A549 (cell line): ENCODE data around the gene FIZ1. TPM values are rescaled to one million over a fixed set of nuclear protein-coding genes. Genes with fewer than 3 reads are reported as not detected.

Experiments used
- EHF ChIP-seq: fragments of 250-450 bp; sonication (Bioruptor Pico); IDR thresholded peaks from 2 replicates; pipeline ENCODE4 v1.5.0; 2020; ENCODE audit warnings: mild to moderate bottlenecking
- ESRRA ChIP-seq: fragments of 150-350 bp; IDR thresholded peaks from 2 replicates; pipeline ENCODE4 v1.6.1; 2014; ENCODE audit warnings: mild to moderate bottlenecking, low read length, borderline replicate concordance
- FOSL2 ChIP-seq, 2 experiments: fragments of 450-650 bp in 1 of 2; fragments of >200 bp in 1 of 2; sonication (Bioruptor Twin) in 1 of 2; formaldehyde crosslinking; IDR thresholded peaks; 2 replicates each; pipeline versions ENCODE4 v1.5.0 to v1.6.1; 2016 to 2020; ENCODE audit warnings: mild to moderate bottlenecking in 1 of 2, moderate library complexity in 1 of 2
- FOXS1 ChIP-seq: fragments of 250-450 bp; sonication (Bioruptor Pico); IDR thresholded peaks from 2 replicates; pipeline ENCODE4 v1.5.0; 2020; ENCODE audit warnings: mild to moderate bottlenecking, moderate library complexity
- HOXB13 ChIP-seq: fragments of 250-450 bp; sonication (Bioruptor Pico); IDR thresholded peaks from 2 replicates; pipeline ENCODE4 v1.5.0; 2020; ENCODE audit warnings: low read depth, mild to moderate bottlenecking, moderate library complexity
- JUN ChIP-seq, 2 experiments: fragments of >200 bp; sonication (Bioruptor Twin); formaldehyde crosslinking; IDR thresholded peaks; 2 replicates in 1 of 2; 3 replicates in 1 of 2; pipeline ENCODE4 v1.6.1; 2016 to 2017
- KDM5A ChIP-seq: fragments of 200-600 bp; sonication (generic); IDR thresholded peaks from 2 replicates; pipeline ENCODE4 v1.6.1; 2016; ENCODE audit warnings: antibody characterized with exemption, mild to moderate bottlenecking
- MYC ChIP-seq: IDR thresholded peaks from 2 replicates; pipeline ENCODE4 v1.6.1; 2012; ENCODE audit warnings: mild to moderate bottlenecking, inconsistent platforms, low read length, improper control_type of control experiment, borderline replicate concordance
- NFE2L2 ChIP-seq: fragments of 150-350 bp; conservative IDR thresholded peaks from 2 replicates; pipeline ENCODE4 v1.6.1; 2014; ENCODE audit warnings: low read length
- NR3C1 ChIP-seq: fragments of >200 bp; sonication (Bioruptor Twin); formaldehyde crosslinking; IDR thresholded peaks from 3 replicates; pipeline ENCODE4 v1.6.1; 2017
- PHF8 ChIP-seq: fragments of 200-600 bp; sonication (generic); IDR thresholded peaks from 2 replicates; pipeline ENCODE4 v1.6.1; 2016; ENCODE audit warnings: low read depth, mild to moderate bottlenecking, antibody characterized with exemption, moderate library complexity, borderline replicate concordance
- RAD21 ChIP-seq, 2 experiments: fragments of >200 bp in 1 of 2; sonication (Bioruptor Twin) in 1 of 2; formaldehyde crosslinking in 1 of 2; IDR thresholded peaks in 1 of 2; conservative IDR thresholded peaks in 1 of 2; 2 replicates in 1 of 2; 3 replicates in 1 of 2; pipeline ENCODE4 v1.6.1; 2012 to 2018; ENCODE audit warnings: inconsistent platforms in 1 of 2
- RARB ChIP-seq: fragments of 250-450 bp; sonication (Bioruptor Pico); IDR thresholded peaks from 2 replicates; pipeline ENCODE4 v1.8.0; 2021; ENCODE audit warnings: mild to moderate bottlenecking, moderate library complexity
- polyA plus RNA-seq, 4 experiments: library from polyadenylated mRNA; depleted of rRNA in 3 of 4; stranded (reverse); fragments of >200 nt; fragmentation: RNase III in 1 of 4; extraction: RNeasy Plus Mini Kit Qiagen cat#74134 plus additional on column Dnase treatment in 1 of 4; gene quantifications; 2 replicates in 3 of 4; 3 replicates in 1 of 4; pipeline ENCODE4 v1.2.3, GENCODE V29; 2011 to 2017
- TF ChIP-seq, protein P1 (sequence below): fragments of >200 bp; sonication (Bioruptor Twin); formaldehyde crosslinking; IDR thresholded peaks from 3 replicates; pipeline ENCODE4 v1.6.1; 2016
- TF ChIP-seq, protein P2 (sequence below): fragments of 250-450 bp; sonication (Bioruptor Pico); IDR thresholded peaks from 2 replicates; pipeline ENCODE4 v1.5.0; 2021; ENCODE audit warnings: mild to moderate bottlenecking, moderate library complexity, borderline replicate concordance
- TF ChIP-seq, protein P3 (sequence below): IDR thresholded peaks from 2 replicates; pipeline ENCODE4 v1.6.1; 2012; ENCODE audit warnings: low read depth, borderline replicate concordance
- TF ChIP-seq, protein P4 (sequence below): fragments of 200-600 bp; sonication (generic); IDR thresholded peaks from 2 replicates; pipeline ENCODE4 v1.6.1; 2016; ENCODE audit warnings: antibody characterized with exemption, mild to moderate bottlenecking, moderate library complexity

FIZ1 gene
- polyA plus RNA-seq, 2 of the 4 experiments (the other 2 are of a cell fraction), result 10.3 to 16.9 TPM

DNA sequence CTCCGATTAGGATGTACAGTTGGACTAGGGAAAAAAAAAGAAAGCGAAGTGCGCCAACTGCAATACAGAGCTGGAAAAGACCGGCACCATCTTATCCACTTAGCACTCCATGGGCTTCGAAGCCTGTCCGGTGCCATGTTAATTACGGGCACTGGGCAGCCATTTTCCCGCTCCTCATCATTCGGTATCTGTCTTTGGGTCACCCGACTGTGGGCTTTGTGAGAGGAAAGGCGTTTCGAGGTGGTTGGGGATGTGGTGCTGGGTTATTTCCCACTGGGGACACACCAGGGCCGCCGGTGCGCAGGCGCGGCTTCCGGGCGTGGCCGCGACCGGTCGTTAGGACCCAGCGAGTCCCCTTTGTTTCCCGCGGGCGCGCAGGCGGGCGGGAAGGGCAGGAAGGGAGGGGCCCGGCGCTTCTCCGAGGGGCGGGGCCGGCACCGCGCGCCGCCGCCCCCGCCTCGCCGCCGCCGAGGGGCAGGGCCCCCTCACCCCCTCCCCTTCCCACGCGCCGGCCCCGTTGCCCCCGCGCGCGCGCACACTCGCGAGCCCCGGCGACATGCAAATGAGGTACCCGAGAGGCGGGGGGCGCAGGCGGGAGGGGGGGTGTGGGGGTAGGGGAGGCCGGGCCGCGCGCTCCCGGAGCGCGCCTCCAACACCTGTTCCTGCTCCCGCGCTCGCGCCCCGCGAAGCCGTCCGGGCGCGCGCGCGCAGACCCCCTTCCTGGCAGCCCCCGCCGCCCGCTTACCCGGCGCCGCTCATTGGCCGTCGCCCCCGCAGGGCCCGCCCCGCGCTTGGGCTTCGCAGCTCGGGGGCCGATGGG is 735 bp upstream of the FIZ1 start, which contains the start of gene ZNF524 (continued):
- no peak for TF ChIP-seq NFE2L2
- no peak for TF ChIP-seq FOXS1 (CRISPR knock-in tag)
- TF ChIP-seq PHF8, result no peak; the same call in 1 of the 2 replicates
- TF ChIP-seq KDM5A, result no peak
- TF ChIP-seq, protein P1, sequence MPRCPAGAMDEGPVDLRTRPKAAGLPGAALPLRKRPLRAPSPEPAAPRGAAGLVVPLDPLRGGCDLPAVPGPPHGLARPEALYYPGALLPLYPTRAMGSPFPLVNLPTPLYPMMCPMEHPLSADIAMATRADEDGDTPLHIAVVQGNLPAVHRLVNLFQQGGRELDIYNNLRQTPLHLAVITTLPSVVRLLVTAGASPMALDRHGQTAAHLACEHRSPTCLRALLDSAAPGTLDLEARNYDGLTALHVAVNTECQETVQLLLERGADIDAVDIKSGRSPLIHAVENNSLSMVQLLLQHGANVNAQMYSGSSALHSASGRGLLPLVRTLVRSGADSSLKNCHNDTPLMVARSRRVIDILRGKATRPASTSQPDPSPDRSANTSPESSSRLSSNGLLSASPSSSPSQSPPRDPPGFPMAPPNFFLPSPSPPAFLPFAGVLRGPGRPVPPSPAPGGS, result no peak
- no peak for TF ChIP-seq ESRRA
- TF ChIP-seq NR3C1, result no peak
- TF ChIP-seq RARB (CRISPR knock-in tag), result peak; percentile 78; the same call in 1 of the 2 replicates
- 0 out of 2 replicates have a peak, but pooled peaks have one; percentile 9 for TF ChIP-seq EHF
- TF ChIP-seq, protein P2, sequence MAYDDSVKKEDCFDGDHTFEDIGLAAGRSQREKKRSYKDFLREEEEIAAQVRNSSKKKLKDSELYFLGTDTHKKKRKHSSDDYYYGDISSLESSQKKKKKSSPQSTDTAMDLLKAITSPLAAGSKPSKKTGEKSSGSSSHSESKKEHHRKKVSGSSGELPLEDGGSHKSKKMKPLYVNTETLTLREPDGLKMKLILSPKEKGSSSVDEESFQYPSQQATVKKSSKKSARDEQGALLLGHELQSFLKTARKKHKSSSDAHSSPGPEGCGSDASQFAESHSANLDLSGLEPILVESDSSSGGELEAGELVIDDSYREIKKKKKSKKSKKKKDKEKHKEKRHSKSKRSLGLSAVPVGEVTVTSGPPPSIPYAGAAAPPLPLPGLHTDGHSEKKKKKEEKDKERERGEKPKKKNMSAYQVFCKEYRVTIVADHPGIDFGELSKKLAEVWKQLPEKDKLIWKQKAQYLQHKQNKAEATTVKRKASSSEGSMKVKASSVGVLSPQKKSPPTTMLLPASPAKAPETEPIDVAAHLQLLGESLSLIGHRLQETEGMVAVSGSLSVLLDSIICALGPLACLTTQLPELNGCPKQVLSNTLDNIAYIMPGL (CRISPR knock-in tag), result no peak
- TF ChIP-seq, protein P3, sequence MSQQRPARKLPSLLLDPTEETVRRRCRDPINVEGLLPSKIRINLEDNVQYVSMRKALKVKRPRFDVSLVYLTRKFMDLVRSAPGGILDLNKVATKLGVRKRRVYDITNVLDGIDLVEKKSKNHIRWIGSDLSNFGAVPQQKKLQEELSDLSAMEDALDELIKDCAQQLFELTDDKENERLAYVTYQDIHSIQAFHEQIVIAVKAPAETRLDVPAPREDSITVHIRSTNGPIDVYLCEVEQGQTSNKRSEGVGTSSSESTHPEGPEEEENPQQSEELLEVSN, result peak; percentile 73
- peak; percentile 77; the same call in 1 of the 2 replicates for TF ChIP-seq HOXB13 (CRISPR knock-in tag)
- TF ChIP-seq, protein P4, sequence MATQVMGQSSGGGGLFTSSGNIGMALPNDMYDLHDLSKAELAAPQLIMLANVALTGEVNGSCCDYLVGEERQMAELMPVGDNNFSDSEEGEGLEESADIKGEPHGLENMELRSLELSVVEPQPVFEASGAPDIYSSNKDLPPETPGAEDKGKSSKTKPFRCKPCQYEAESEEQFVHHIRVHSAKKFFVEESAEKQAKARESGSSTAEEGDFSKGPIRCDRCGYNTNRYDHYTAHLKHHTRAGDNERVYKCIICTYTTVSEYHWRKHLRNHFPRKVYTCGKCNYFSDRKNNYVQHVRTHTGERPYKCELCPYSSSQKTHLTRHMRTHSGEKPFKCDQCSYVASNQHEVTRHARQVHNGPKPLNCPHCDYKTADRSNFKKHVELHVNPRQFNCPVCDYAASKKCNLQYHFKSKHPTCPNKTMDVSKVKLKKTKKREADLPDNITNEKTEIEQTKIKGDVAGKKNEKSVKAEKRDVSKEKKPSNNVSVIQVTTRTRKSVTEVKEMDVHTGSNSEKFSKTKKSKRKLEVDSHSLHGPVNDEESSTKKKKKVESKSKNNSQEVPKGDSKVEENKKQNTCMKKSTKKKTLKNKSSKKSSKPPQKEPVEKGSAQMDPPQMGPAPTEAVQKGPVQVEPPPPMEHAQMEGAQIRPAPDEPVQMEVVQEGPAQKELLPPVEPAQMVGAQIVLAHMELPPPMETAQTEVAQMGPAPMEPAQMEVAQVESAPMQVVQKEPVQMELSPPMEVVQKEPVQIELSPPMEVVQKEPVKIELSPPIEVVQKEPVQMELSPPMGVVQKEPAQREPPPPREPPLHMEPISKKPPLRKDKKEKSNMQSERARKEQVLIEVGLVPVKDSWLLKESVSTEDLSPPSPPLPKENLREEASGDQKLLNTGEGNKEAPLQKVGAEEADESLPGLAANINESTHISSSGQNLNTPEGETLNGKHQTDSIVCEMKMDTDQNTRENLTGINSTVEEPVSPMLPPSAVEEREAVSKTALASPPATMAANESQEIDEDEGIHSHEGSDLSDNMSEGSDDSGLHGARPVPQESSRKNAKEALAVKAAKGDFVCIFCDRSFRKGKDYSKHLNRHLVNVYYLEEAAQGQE, result peak; percentile 45; the same call in 1 of the 2 replicates
- peak in 1 of 2 experiments; percentile 65; a peak in 4 of 5 replicates for TF ChIP-seq JUN (IDR thresholded peaks at IDR 0.05)
- TF ChIP-seq FOSL2 (IDR thresholded peaks at IDR 0.05), result no peak
- no peak for TF ChIP-seq FOSL2 (CRISPR knock-in tag; IDR thresholded peaks at IDR 0.05)
- no peak; a peak in 1 of 5 replicates for TF ChIP-seq RAD21 (conservative IDR thresholded peaks at IDR 0.05 in 1 of 2, IDR thresholded peaks at IDR 0.05 in 1 of 2)
- TF ChIP-seq MYC, result no peak
